IPS-18c (cell line): Measurements from ENCODE around the gene MICAL3.

Source experiments
- H3K4me3 ChIP-seq: 2 replicates; pipeline ENCODE4 v1.7.0; 2013; ENCODE audit warnings: low read depth, mild to moderate bottlenecking, low read length, moderate library complexity; ENCODE audit not compliant: insufficient read depth
- H3K9me3 ChIP-seq: one replicate; pipeline ENCODE4 v1.6.1; 2013; ENCODE audit warnings: mild to moderate bottlenecking, low read length, moderate library complexity; ENCODE audit not compliant: control insufficient read depth, insufficient read depth

MICAL3 gene

GRCh38 chr22:17921871-17922821 is 102.2 kb downstream of the MICAL3 start:
- H3K4me3 ChIP-seq = no peak overlapping the region

GRCh38 chr22:17920992-17921650 is 103.2 kb downstream of the MICAL3 start:
- H3K4me3 ChIP-seq = no peak overlapping the region

More at GRCh38 chr22:17921871-17922821, 102.2 kb downstream of the MICAL3 start:
- no peaks in the 10 kb centered on the region for H3K9me3 ChIP-seq

GRCh38 chr22:17920145-17920605 is 104.2 kb downstream of the MICAL3 start:
- Histone ChIP-seq H3K4me3 (no peak overlapping the region), H3K9me3 (no peaks in the 10 kb centered on the region)

More at GRCh38 chr22:17920992-17921650, 103.2 kb downstream of the MICAL3 start:
- H3K9me3 ChIP-seq = no peaks in the 10 kb centered on the region

GRCh38 chr22:17919276-17920144 is 104.9 kb downstream of the MICAL3 start:
- Histone ChIP-seq H3K4me3 (no peak overlapping the region), H3K9me3 (no peaks in the 10 kb centered on the region)

GRCh38 chr22:17918840-17919239 is 105.5 kb downstream of the MICAL3 start:
- no peaks in the 10 kb centered on the region for H3K9me3 ChIP-seq

GRCh38 chr22:17917490-17917983 is 106.8 kb downstream of the MICAL3 start:
- no peak overlapping the region for H3K4me3 ChIP-seq
- no peaks in the 10 kb centered on the region for H3K9me3 ChIP-seq

More at GRCh38 chr22:17918840-17919239, 105.5 kb downstream of the MICAL3 start:
- H3K4me3 ChIP-seq = no peak overlapping the region

GRCh38 chr22:17916226-17916889 is 108.0 kb downstream of the MICAL3 start:
- Histone ChIP-seq H3K9me3 (no peaks in the 10 kb centered on the region), H3K4me3 (no peak overlapping the region)

- no peaks in the 10 kb centered on the region for H3K9me3 ChIP-seq
- H3K4me3 ChIP-seq = no peak overlapping the region
Measured at GRCh38 chr22:17915676-17916075, 108.7 kb downstream of the MICAL3 start.

GRCh38 chr22:17915188-17915587 is 109.2 kb downstream of the MICAL3 start:
- H3K9me3 ChIP-seq = no peaks in the 10 kb centered on the region
- H3K4me3 ChIP-seq = no peak overlapping the region

GRCh38 chr22:17914474-17914873 is 109.9 kb downstream of the MICAL3 start:
- Histone ChIP-seq H3K9me3 (no peaks in the 10 kb centered on the region), H3K4me3 (no peak overlapping the region)

- no peaks in the 10 kb centered on the region for H3K9me3 ChIP-seq
- no peak overlapping the region for H3K4me3 ChIP-seq
Measured at GRCh38 chr22:17913801-17914347, 110.5 kb downstream of the MICAL3 start.

- Histone ChIP-seq H3K4me3 (no peak overlapping the region), H3K9me3 (no peaks in the 10 kb centered on the region)
Measured at GRCh38 chr22:17912945-17913721, 111.2 kb downstream of the MICAL3 start.

- Histone ChIP-seq H3K9me3 (no peaks in the 10 kb centered on the region), H3K4me3 (no peak overlapping the region)
Measured at GRCh38 chr22:17911887-17912286, 112.5 kb downstream of the MICAL3 start.

GRCh38 chr22:17911312-17911705 is 113.1 kb downstream of the MICAL3 start:
- Histone ChIP-seq H3K4me3 (no peak overlapping the region), H3K9me3 (no peaks in the 10 kb centered on the region)

- Histone ChIP-seq H3K9me3 (no peaks in the 10 kb centered on the region), H3K4me3 (no peak overlapping the region)
Measured at GRCh38 chr22:17910561-17911311, 113.6 kb downstream of the MICAL3 start.
